ENCODE results near the gene CADM1.

The CADM1 gene

GRCh38 chr11:115300660-115301428, 203.4 kb downstream of the CADM1 start:
- no peak overlapping the region for H3K9ac ChIP-seq (ENCODE audit: low read depth, low read length)
- no peaks in the 10 kb centered on the region for H3K9me3 ChIP-seq (ENCODE audit: control insufficient read depth, insufficient read depth, low read length)
- H3K27me3 ChIP-seq (ENCODE audit: control insufficient read depth, insufficient read depth, low read length): no peaks in the 10 kb centered on the region
- no peaks in the 10 kb centered on the region for H3K36me3 ChIP-seq (ENCODE audit: control insufficient read depth, insufficient read depth, low read length)
- H3K4me3 ChIP-seq (ENCODE audit: low read depth, low read length): no peak overlapping the region
- H3K27ac ChIP-seq (ENCODE audit: low read depth, low read length): no peak overlapping the region
- H3K4me1 ChIP-seq (ENCODE audit: control insufficient read depth, insufficient read depth, low read length): no peaks in the 10 kb centered on the region; the same call in 1 of the 2 replicates

GRCh38 chr11:115298300-115299012, 205.8 kb downstream of the CADM1 start:
- H3K36me3 ChIP-seq (ENCODE audit: control insufficient read depth, insufficient read depth, low read length): no peaks in the 10 kb centered on the region
- no peaks in the 10 kb centered on the region for H3K4me1 ChIP-seq (ENCODE audit: control insufficient read depth, insufficient read depth, low read length)
- H3K27me3 ChIP-seq (ENCODE audit: control insufficient read depth, insufficient read depth, low read length): no peaks in the 10 kb centered on the region
- H3K4me3 ChIP-seq (ENCODE audit: low read depth, low read length): no peak overlapping the region
- H3K27ac ChIP-seq (ENCODE audit: low read depth, low read length): no peak overlapping the region
- H3K9me3 ChIP-seq (ENCODE audit: control insufficient read depth, insufficient read depth, low read length): no peaks in the 10 kb centered on the region
- no peak overlapping the region for H3K9ac ChIP-seq (ENCODE audit: low read depth, low read length)

DNA sequence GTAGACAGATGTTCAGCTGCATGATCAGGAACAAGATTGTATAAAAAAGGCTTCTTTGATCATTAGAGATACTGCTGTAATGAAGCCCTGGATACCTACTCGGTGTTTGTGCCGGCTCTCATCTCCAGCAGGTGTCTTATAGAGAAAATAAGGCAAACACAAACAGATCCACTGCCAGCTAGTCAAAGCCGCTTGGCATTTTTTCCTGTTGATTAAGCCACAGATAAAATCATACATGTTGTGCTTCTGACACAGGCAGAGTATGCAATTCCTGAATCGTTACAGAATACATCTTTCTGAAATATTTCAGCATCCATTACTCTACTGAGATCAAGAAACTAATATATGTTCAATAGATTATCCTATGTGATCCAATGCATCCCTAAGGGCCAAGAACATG, 206.9 kb downstream of the CADM1 start:
- no peaks in the 10 kb centered on the region for H3K27me3 ChIP-seq (ENCODE audit: control insufficient read depth, insufficient read depth, low read length)
- H3K36me3 ChIP-seq (ENCODE audit: control insufficient read depth, insufficient read depth, low read length): no peaks in the 10 kb centered on the region
- H3K4me1 ChIP-seq (ENCODE audit: control insufficient read depth, insufficient read depth, low read length): no peaks in the 10 kb centered on the region
- H3K27ac ChIP-seq (ENCODE audit: low read depth, low read length): no peak overlapping the region
- no peak overlapping the region for H3K9ac ChIP-seq (ENCODE audit: low read depth, low read length)
- no peaks in the 10 kb centered on the region for H3K9me3 ChIP-seq (ENCODE audit: control insufficient read depth, insufficient read depth, low read length)
- no peak overlapping the region for H3K4me3 ChIP-seq (ENCODE audit: low read depth, low read length)

- H3K36me3 ChIP-seq (ENCODE audit: control insufficient read depth, insufficient read depth, low read length): no peaks in the 10 kb centered on the region
- no peak overlapping the region for H3K9ac ChIP-seq (ENCODE audit: low read depth, low read length)
- no peak overlapping the region for H3K27ac ChIP-seq (ENCODE audit: low read depth, low read length)
- H3K27me3 ChIP-seq (ENCODE audit: control insufficient read depth, insufficient read depth, low read length): no peaks in the 10 kb centered on the region
- H3K9me3 ChIP-seq (ENCODE audit: control insufficient read depth, insufficient read depth, low read length): no peaks in the 10 kb centered on the region
- no peaks in the 10 kb centered on the region; the same call in 1 of the 2 replicates for H3K4me1 ChIP-seq (ENCODE audit: control insufficient read depth, insufficient read depth, low read length)
- H3K4me3 ChIP-seq (ENCODE audit: low read depth, low read length): no peak overlapping the region
These were observed 212.9 kb downstream of the CADM1 start for GRCh38 chr11:115291325-115291724.

DNA sequence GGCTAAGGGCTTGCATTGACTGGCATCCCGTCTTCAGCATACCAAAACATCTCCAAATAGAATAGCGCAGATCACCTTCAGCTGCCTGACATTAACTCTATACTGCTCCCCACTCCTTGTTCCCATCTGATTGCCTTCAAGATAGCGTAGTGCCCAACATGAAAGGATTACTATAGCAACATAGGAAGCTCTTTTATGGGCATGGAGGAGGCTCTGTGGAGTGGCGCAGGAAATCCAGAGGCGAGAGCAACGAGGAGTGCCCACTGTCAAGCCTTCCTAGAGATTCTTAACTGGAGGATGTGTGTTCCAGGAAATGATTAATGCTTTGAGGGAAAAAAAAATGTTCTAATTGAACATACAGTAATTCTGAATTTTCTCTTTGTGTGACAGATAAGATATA, 213.3 kb downstream of the CADM1 start:
- H3K27ac ChIP-seq (ENCODE audit: low read depth, low read length): no peak overlapping the region
- no peaks in the 10 kb centered on the region for H3K27me3 ChIP-seq (ENCODE audit: control insufficient read depth, insufficient read depth, low read length)

GRCh38 chr11:115290479-115290878, 213.7 kb downstream of the CADM1 start:
- Histone ChIP-seq H3K4me3 (ENCODE audit: low read depth, low read length) (no peak overlapping the region), H3K9me3 (ENCODE audit: control insufficient read depth, insufficient read depth, low read length) (no peaks in the 10 kb centered on the region), H3K9ac (ENCODE audit: low read depth, low read length) (no peak overlapping the region), H3K36me3 (ENCODE audit: control insufficient read depth, insufficient read depth, low read length) (no peaks in the 10 kb centered on the region), H3K27me3 (ENCODE audit: control insufficient read depth, insufficient read depth, low read length) (no peaks in the 10 kb centered on the region), H3K27ac (ENCODE audit: low read depth, low read length) (no peak overlapping the region), H3K4me1 (ENCODE audit: control insufficient read depth, insufficient read depth, low read length) (no peaks in the 10 kb centered on the region; the same call in 1 of the 2 replicates)

More for the DNA sequence above, 213.3 kb downstream of the CADM1 start:
- Histone ChIP-seq H3K9ac (ENCODE audit: low read depth, low read length) (no peak overlapping the region), H3K9me3 (ENCODE audit: control insufficient read depth, insufficient read depth, low read length) (no peaks in the 10 kb centered on the region), H3K4me1 (ENCODE audit: control insufficient read depth, insufficient read depth, low read length) (no peaks in the 10 kb centered on the region; the same call in 1 of the 2 replicates), H3K4me3 (ENCODE audit: low read depth, low read length) (no peak overlapping the region), H3K36me3 (ENCODE audit: control insufficient read depth, insufficient read depth, low read length) (no peaks in the 10 kb centered on the region)

DNA sequence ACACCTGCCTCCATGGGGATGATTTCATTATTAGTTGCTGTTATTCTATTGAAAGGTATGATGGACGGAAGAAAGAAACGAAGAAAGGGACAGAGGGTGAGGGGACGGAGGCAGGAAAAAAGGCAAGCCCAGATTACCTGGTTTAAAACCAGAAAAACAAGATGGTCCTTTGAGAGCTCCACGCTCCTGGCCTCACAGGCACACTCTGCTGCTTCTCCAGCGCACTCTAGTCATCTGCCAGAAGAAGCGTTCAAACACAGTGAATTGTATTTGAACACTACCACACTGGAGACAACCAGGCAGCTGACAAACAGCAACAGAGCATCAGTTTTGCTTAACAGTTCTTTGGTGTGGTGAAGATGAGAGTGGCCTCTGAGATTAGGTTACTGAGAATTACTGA, 216.9 kb downstream of the CADM1 start:
- Histone ChIP-seq H3K9me3 (ENCODE audit: control insufficient read depth, insufficient read depth, low read length) (no peaks in the 10 kb centered on the region), H3K27ac (ENCODE audit: low read depth, low read length) (no peak overlapping the region), H3K4me3 (ENCODE audit: low read depth, low read length) (no peak overlapping the region), H3K9ac (ENCODE audit: low read depth, low read length) (no peak overlapping the region), H3K27me3 (ENCODE audit: control insufficient read depth, insufficient read depth, low read length) (no peaks in the 10 kb centered on the region), H3K36me3 (ENCODE audit: control insufficient read depth, insufficient read depth, low read length) (no peaks in the 10 kb centered on the region), H3K4me1 (ENCODE audit: control insufficient read depth, insufficient read depth, low read length) (no peaks in the 10 kb centered on the region; the same call in 1 of the 2 replicates)

- Histone ChIP-seq H3K4me3 (ENCODE audit: low read depth, low read length) (no peak overlapping the region), H3K27ac (ENCODE audit: low read depth, low read length) (no peak overlapping the region), H3K36me3 (ENCODE audit: control insufficient read depth, insufficient read depth, low read length) (no peaks in the 10 kb centered on the region), H3K9ac (ENCODE audit: low read depth, low read length) (no peak overlapping the region), H3K4me1 (ENCODE audit: control insufficient read depth, insufficient read depth, low read length) (no peaks in the 10 kb centered on the region; the same call in 1 of the 2 replicates), H3K27me3 (ENCODE audit: control insufficient read depth, insufficient read depth, low read length) (no peaks in the 10 kb centered on the region), H3K9me3 (ENCODE audit: control insufficient read depth, insufficient read depth, low read length) (no peaks in the 10 kb centered on the region)
These were observed 217.6 kb downstream of the CADM1 start for GRCh38 chr11:115286614-115287013.

DNA sequence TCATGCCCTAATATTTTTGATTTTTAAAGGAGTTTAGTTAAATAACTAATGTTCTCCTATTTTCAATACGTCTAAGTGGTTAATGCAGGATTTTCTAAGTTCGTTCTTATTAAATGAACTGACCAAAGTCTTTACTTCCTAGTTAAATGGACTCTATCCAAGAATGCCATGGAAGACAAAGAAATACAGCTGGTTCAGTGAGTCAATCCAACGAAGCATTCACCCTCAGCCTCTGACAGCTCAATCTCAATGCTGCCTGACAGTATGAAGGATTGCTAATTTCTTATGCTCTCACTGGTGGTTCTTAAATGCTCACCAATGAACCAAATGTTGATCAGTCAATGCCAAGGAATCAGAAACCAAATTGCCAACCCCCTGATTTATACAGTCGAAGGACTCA, 219.4 kb downstream of the CADM1 start:
- no peaks in the 10 kb centered on the region for H3K36me3 ChIP-seq (ENCODE audit: control insufficient read depth, insufficient read depth, low read length)
- no peak overlapping the region for H3K9ac ChIP-seq (ENCODE audit: low read depth, low read length)
- H3K27me3 ChIP-seq (ENCODE audit: control insufficient read depth, insufficient read depth, low read length): no peaks in the 10 kb centered on the region
- no peaks in the 10 kb centered on the region for H3K4me1 ChIP-seq (ENCODE audit: control insufficient read depth, insufficient read depth, low read length)
- no peak overlapping the region for H3K4me3 ChIP-seq (ENCODE audit: low read depth, low read length)
- H3K9me3 ChIP-seq (ENCODE audit: control insufficient read depth, insufficient read depth, low read length): no peaks in the 10 kb centered on the region
- no peak overlapping the region for H3K27ac ChIP-seq (ENCODE audit: low read depth, low read length)

- H3K9ac ChIP-seq (ENCODE audit: low read depth, low read length): no peak overlapping the region
- H3K27me3 ChIP-seq (ENCODE audit: control insufficient read depth, insufficient read depth, low read length): no peaks in the 10 kb centered on the region
- no peaks in the 10 kb centered on the region for H3K9me3 ChIP-seq (ENCODE audit: control insufficient read depth, insufficient read depth, low read length)
- no peaks in the 10 kb centered on the region for H3K4me1 ChIP-seq (ENCODE audit: control insufficient read depth, insufficient read depth, low read length)
- no peak overlapping the region for H3K27ac ChIP-seq (ENCODE audit: low read depth, low read length)
- H3K4me3 ChIP-seq (ENCODE audit: low read depth, low read length): no peak overlapping the region
- no peaks in the 10 kb centered on the region for H3K36me3 ChIP-seq (ENCODE audit: control insufficient read depth, insufficient read depth, low read length)
These were observed 221.3 kb downstream of the CADM1 start for GRCh38 chr11:115282923-115283322.

DNA sequence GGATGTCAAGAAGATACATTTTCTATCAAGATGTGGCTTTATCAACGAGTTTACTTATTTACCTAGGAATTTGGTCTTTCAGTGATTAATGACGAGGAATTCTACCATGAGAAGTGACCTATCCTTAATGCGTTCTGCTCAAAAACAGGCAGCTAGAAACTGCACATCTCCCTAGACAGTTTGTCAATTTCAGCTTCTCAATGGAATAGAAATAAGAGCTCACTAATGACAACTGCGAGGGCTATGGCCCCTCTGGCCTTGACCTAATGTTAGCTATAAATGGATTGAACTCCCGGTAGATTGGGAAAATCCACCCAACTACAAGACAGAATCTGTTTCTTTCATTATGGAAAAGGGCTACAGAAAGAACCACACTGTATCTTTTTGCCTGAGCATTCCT, 223.4 kb downstream of the CADM1 start:
- H3K27ac ChIP-seq (ENCODE audit: low read depth, low read length): no peak overlapping the region
- H3K9ac ChIP-seq (ENCODE audit: low read depth, low read length): no peak overlapping the region
- no peaks in the 10 kb centered on the region for H3K36me3 ChIP-seq (ENCODE audit: control insufficient read depth, insufficient read depth, low read length)
- no peaks in the 10 kb centered on the region for H3K9me3 ChIP-seq (ENCODE audit: control insufficient read depth, insufficient read depth, low read length)
- H3K4me3 ChIP-seq (ENCODE audit: low read depth, low read length): no peak overlapping the region
- no peaks in the 10 kb centered on the region for H3K27me3 ChIP-seq (ENCODE audit: control insufficient read depth, insufficient read depth, low read length)
- no peaks in the 10 kb centered on the region for H3K4me1 ChIP-seq (ENCODE audit: control insufficient read depth, insufficient read depth, low read length)
